ENCODE measurements around the gene PMAIP1.
"Not testable (repeated sequence)": the region's sequence is repeated elsewhere in the genome, so short reads cannot be mapped to it uniquely, and the experiment has no call there.

Gene PMAIP1

GRCh38 chr18:59873641-59874040 is 26.2 kb upstream of the PMAIP1 start:
- no peaks in the 10 kb centered on the region for H3K36me3 Mint-ChIP-seq
- DNase-seq, result no peak
- peaks cover 19 to 29% of the 10 kb centered on the region in 2 donors for H3K4me1 Mint-ChIP-seq
- H3K9me3 Mint-ChIP-seq, result peaks cover 0 to 4% of the 10 kb centered on the region in 2 donors
- no peak overlapping the region for H3K27ac Mint-ChIP-seq
- no peak for ATAC-seq (replicated peaks)
- no peaks in the 10 kb centered on the region for H3K27me3 Mint-ChIP-seq
- no peak overlapping the region for H3K4me3 Mint-ChIP-seq

GRCh38 chr18:59874166-59874565 is 25.6 kb upstream of the PMAIP1 start:
- Mint-ChIP-seq H3K4me1 (peaks cover 19 to 29% of the 10 kb centered on the region in 2 donors), H3K36me3 (no peaks in the 10 kb centered on the region), H3K9me3 (peaks cover 0 to 4% of the 10 kb centered on the region in 2 donors), H3K4me3 (no peak overlapping the region), H3K27me3 (no peaks in the 10 kb centered on the region), H3K27ac (no peak overlapping the region)
- no peak for ATAC-seq (replicated peaks)
- no peak for DNase-seq

- no peaks in the 10 kb centered on the region for H3K36me3 Mint-ChIP-seq
- ATAC-seq (replicated peaks) (peak; percentile 88), DNase-seq (no peak)
- H3K27ac Mint-ChIP-seq, result peak overlapping the region; percentile 77
- H3K9me3 Mint-ChIP-seq, result peaks cover 0 to 4% of the 10 kb centered on the region in 2 donors
- H3K4me3 Mint-ChIP-seq, result peak overlapping the region in 1 of 2 donors; percentile 33
- H3K4me1 Mint-ChIP-seq, result peaks cover 19 to 24% of the 10 kb centered on the region in 2 donors
- no peaks in the 10 kb centered on the region for H3K27me3 Mint-ChIP-seq
Observed at GRCh38 chr18:59876310-59876626, 23.5 kb upstream of the PMAIP1 start.

GRCh38 chr18:59877361-59877760 is 22.4 kb upstream of the PMAIP1 start:
- peaks cover 28 to 35% of the 10 kb centered on the region in 2 donors for H3K4me1 Mint-ChIP-seq
- H3K4me3 Mint-ChIP-seq, result no peak overlapping the region
- no peaks in the 10 kb centered on the region for H3K36me3 Mint-ChIP-seq
- DNase-seq (no peak), ATAC-seq (replicated peaks) (no peak)
- no peak overlapping the region for H3K27ac Mint-ChIP-seq
- no peaks in the 10 kb centered on the region for H3K27me3 Mint-ChIP-seq
- H3K9me3 Mint-ChIP-seq, result peaks cover 0 to 4% of the 10 kb centered on the region in 2 donors

- no peaks in the 10 kb centered on the region for H3K27me3 Mint-ChIP-seq
- peaks cover 0 to 4% of the 10 kb centered on the region in 2 donors for H3K9me3 Mint-ChIP-seq
- no peak overlapping the region for H3K27ac Mint-ChIP-seq
- no peaks in the 10 kb centered on the region for H3K36me3 Mint-ChIP-seq
- H3K4me1 Mint-ChIP-seq, result peaks cover 38 to 48% of the 10 kb centered on the region in 2 donors
- H3K4me3 Mint-ChIP-seq, result no peak overlapping the region
- DNase-seq (no peak), ATAC-seq (replicated peaks) (peak in 1 of 2 donors; percentile 45)
Observed at GRCh38 chr18:59878644-59879043, 21.2 kb upstream of the PMAIP1 start.

- Mint-ChIP-seq H3K27me3 (no peaks in the 10 kb centered on the region), H3K4me1 (peaks cover 31 to 58% of the 10 kb centered on the region in 2 donors), H3K27ac (peak overlapping the region; percentile 86), H3K4me3 (peak overlapping the region; percentile 21 to 49), H3K9me3 (no peaks in the 10 kb centered on the region), H3K36me3 (no peaks in the 10 kb centered on the region)
- no peak for DNase-seq
- peak; percentile 77 to 79 for ATAC-seq (replicated peaks)
Observed at GRCh38 chr18:59881728-59882656, 17.8 kb upstream of the PMAIP1 start.

GRCh38 chr18:59884351-59884750 is 15.4 kb upstream of the PMAIP1 start:
- peaks cover 29 to 49% of the 10 kb centered on the region in 2 donors for H3K4me1 Mint-ChIP-seq
- ATAC-seq (replicated peaks) (no peak), DNase-seq (no peak)
- H3K9me3 Mint-ChIP-seq, result no peaks in the 10 kb centered on the region
- H3K27ac Mint-ChIP-seq, result no peak overlapping the region
- no peak overlapping the region for H3K4me3 Mint-ChIP-seq
- H3K27me3 Mint-ChIP-seq, result no peaks in the 10 kb centered on the region
- no peaks in the 10 kb centered on the region for H3K36me3 Mint-ChIP-seq

- peak overlapping the region; percentile 21 to 57 for H3K4me3 Mint-ChIP-seq
- peak; percentile 83 to 85 for ATAC-seq (replicated peaks)
- H3K27me3 Mint-ChIP-seq, result no peaks in the 10 kb centered on the region
- H3K36me3 Mint-ChIP-seq, result no peaks in the 10 kb centered on the region
- no peaks in the 10 kb centered on the region for H3K9me3 Mint-ChIP-seq
- peaks cover 29 to 49% of the 10 kb centered on the region in 2 donors for H3K4me1 Mint-ChIP-seq
- peak overlapping the region; percentile 87 for H3K27ac Mint-ChIP-seq
- peak; percentile 18 for DNase-seq
Observed at GRCh38 chr18:59885579-59886163, 14.1 kb upstream of the PMAIP1 start.

- H3K4me3 Mint-ChIP-seq; DNase-seq; H3K27me3 Mint-ChIP-seq; H3K9me3 Mint-ChIP-seq; ATAC-seq (replicated peaks); H3K36me3 Mint-ChIP-seq: not testable (repeated sequence)
- Mint-ChIP-seq H3K27ac (peak overlapping the region; percentile 62), H3K4me1 (peaks cover 29 to 48% of the 10 kb centered on the region in 2 donors)
Observed at GRCh38 chr18:59886399-59886798, 13.4 kb upstream of the PMAIP1 start.

GRCh38 chr18:59892123-59892522 is 7.7 kb upstream of the PMAIP1 start:
- no peaks in the 10 kb centered on the region for H3K36me3 Mint-ChIP-seq

GRCh38 chr18:59893971-59894370 is 5.8 kb upstream of the PMAIP1 start:
- H3K27ac Mint-ChIP-seq, result no peak overlapping the region

More at GRCh38 chr18:59892123-59892522, 7.7 kb upstream of the PMAIP1 start:
- H3K4me1 Mint-ChIP-seq, result peaks cover under 1 to 2% of the 10 kb centered on the region in 2 donors
- ATAC-seq (replicated peaks) (no peak), DNase-seq (no peak)
- H3K4me3 Mint-ChIP-seq, result no peak overlapping the region
- H3K27ac Mint-ChIP-seq, result no peak overlapping the region
- H3K9me3 Mint-ChIP-seq, result no peaks in the 10 kb centered on the region
- H3K27me3 Mint-ChIP-seq, result no peaks in the 10 kb centered on the region

GRCh38 chr18:59897321-59897954 is 2.4 kb upstream of the PMAIP1 start:
- Mint-ChIP-seq H3K9me3 (no peaks in the 10 kb centered on the region), H3K4me1 (peaks cover 11 to 22% of the 10 kb centered on the region in 2 donors), H3K27me3 (no peaks in the 10 kb centered on the region), H3K4me3 (no peak overlapping the region), H3K27ac (no peak overlapping the region), H3K36me3 (peaks cover 20 to 21% of the 10 kb centered on the region in 2 donors)
- ATAC-seq (replicated peaks) (no peak), DNase-seq (no peak)

More at GRCh38 chr18:59893971-59894370, 5.8 kb upstream of the PMAIP1 start:
- no peaks in the 10 kb centered on the region for H3K27me3 Mint-ChIP-seq
- H3K9me3 Mint-ChIP-seq, result no peaks in the 10 kb centered on the region
- no peaks in the 10 kb centered on the region for H3K36me3 Mint-ChIP-seq
- H3K4me1 Mint-ChIP-seq, result peaks cover 2 to 12% of the 10 kb centered on the region in 2 donors
- DNase-seq, result no peak
- H3K4me3 Mint-ChIP-seq, result no peak overlapping the region
- no peak for ATAC-seq (replicated peaks)

GRCh38 chr18:59898093-59898492 is 1.7 kb upstream of the PMAIP1 start:
- Mint-ChIP-seq H3K9me3 (no peaks in the 10 kb centered on the region), H3K27ac (no peak overlapping the region)
- no peak for ATAC-seq (replicated peaks)

GRCh38 chr18:59898609-59899297 is 1.0 kb upstream of the PMAIP1 start:
- Mint-ChIP-seq H3K9me3 (no peaks in the 10 kb centered on the region), H3K4me1 (peaks cover 19 to 32% of the 10 kb centered on the region in 2 donors), H3K4me3 (peak overlapping the region; percentile 95 to 98), H3K27me3 (no peaks in the 10 kb centered on the region), H3K36me3 (peaks cover 29 to 31% of the 10 kb centered on the region in 2 donors), H3K27ac (peak overlapping the region; percentile 98)
- ATAC-seq (replicated peaks) (peak; percentile 14 to 20), DNase-seq (no peak)

More at GRCh38 chr18:59898093-59898492, 1.7 kb upstream of the PMAIP1 start:
- Mint-ChIP-seq H3K4me1 (peaks cover 17 to 29% of the 10 kb centered on the region in 2 donors), H3K36me3 (peaks cover 27 to 28% of the 10 kb centered on the region in 2 donors), H3K27me3 (no peaks in the 10 kb centered on the region), H3K4me3 (no peak overlapping the region)
- no peak for DNase-seq

Data from stimulated activated naive B cell treated with anti-CD40 and anti-IgM and Interleukin-4, amounts not matched to agents 10 μg/mL and 1 μg/mL and 100 μg/mL, for 72 hours (primary cell).